ENCODE data around the gene NAA15.

DNA sequence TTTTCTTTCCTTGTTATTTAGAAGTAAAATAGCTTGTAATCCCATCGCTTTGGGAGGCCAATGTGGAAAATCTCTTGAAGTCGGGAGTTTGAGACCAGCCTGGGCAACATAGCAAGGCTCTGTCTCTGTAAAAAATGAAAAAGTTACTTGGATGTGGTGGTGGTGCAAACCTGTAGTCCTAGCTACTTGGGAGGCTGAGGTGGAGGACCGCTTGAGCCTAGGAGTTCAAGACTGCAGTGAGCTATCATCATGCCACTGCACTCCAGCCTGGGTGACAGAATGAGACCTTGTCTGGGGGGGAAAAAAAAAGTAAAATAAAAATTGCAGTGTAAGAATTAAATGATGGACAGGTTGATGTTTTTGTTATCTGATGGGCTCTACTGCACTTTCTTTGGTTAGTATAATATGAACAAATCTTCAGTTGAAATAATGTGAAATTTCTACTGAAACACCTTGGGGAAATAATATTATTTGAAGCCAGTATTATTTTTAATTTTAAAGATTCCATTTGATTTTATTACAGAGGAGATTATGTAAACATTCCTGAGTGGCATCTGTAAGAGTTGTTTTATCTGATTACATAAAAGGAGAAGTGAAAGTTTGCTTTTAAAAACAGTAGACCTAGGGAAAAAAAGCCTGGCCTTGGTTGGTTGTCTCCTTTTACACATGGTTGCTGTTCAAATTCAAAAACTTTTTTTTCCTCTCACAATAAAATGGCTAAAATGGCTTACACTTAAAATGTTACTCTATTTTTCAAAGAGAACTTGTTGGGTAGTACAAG, 11.4 kb downstream of the NAA15 start:
- TF ChIP-seq LEF1 (IDR thresholded peaks at IDR 0.05; ENCODE audit: borderline replicate concordance) (no peak), SP1 (IDR thresholded peaks at IDR 0.05) (no peak)

Measured in HEK293T (cell line).